Activated CD8-positive, alpha-beta memory T cell treated with anti-CD3 and anti-CD28 coated beads for 24 hours (primary cell): ENCODE measurements around the gene WAPL.

Experiments
- DNase-seq: peaks from one replicate; pipeline ENCODE4 v3.0.0-alpha.2; 2020

WAPL gene

DNA sequence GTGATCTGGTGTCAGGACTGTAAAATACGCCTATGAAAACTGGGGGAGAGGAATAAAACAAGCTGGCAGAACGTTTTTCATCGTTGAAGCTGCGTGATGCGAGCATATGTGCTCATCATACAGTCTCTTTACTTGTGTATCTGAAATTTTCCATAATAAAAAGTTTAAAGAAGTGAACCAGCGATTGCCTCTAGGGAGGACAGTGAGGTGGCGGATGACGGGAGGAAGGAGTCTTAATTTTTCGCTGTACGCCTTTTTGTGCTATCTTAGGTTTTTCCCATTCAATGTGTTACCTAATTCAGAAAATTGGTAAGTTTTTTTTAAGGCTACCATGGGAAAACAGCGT is 891 bp upstream of the WAPL start:
- no peak for DNase-seq

- peak; percentile 74 for DNase-seq
Observed at GRCh38 chr10:86520871-86521677, 518 bp downstream of the WAPL start.

DNA sequence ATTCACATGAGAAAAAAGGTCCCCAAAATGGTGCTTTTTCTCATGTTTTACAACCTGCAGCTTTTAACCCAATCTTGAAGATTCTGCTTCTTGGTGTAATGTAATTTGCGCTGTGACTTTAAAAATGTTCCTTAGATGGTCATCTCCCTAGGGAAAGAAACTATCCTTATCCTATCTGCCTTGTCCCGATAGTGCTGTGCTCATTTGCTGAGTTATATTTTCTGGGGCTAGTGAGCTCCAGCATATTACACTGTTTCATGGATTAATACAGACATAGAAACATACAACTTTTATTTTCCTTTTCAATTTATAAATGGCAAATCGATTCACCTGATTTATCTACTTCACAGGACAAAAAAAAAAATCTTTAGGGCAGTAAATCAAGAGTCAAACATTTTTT is 2.8 kb downstream of the WAPL start:
- no peak for DNase-seq

DNA sequence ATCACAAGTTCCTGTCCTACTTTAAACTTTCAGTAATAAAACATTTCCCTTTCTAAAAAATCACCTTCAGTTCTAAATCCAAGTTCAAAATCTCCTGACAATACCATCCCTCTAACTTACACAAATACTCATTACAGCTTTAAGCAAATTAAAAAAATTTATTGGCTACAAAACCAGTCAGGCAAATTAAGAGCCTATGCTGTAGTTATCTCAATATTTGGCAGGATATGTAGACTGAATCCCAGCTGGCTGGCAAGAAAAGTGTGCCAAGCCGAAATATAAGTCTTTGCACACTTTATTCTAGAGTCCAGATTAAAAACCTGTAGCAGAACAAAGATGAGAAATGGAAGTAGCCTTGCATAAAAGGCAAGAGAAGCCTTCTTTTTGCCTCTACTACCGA is 9.5 kb downstream of the WAPL start:
- no peak for DNase-seq

GRCh38 chr10:86511027-86511865 is 10.3 kb downstream of the WAPL start:
- DNase-seq: no peak

GRCh38 chr10:86509145-86509544 is 12.4 kb downstream of the WAPL start:
- DNase-seq: no peak

- no peak for DNase-seq
Observed at GRCh38 chr10:86508217-86508616, 13.4 kb downstream of the WAPL start.

DNA sequence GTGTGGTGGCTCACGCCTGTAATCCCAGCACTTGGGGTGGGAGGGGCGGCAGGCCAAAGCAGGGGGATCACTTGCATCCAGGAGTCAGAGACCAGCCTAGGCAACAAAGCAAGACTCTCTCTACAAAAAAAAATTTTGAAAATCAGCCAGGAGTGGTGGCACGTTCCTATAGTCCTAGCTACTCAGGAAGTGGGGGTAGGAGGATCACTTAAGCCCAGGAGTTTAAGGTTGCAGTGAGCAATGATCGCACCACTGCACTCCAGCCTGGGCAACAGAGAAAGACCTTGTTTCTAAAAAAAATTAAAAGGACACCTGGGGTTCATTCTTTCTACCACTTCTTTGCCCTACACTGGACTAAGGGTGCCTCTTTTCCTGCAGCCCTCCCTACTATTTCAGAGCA is 15.1 kb downstream of the WAPL start:
- DNase-seq: no peak

DNA sequence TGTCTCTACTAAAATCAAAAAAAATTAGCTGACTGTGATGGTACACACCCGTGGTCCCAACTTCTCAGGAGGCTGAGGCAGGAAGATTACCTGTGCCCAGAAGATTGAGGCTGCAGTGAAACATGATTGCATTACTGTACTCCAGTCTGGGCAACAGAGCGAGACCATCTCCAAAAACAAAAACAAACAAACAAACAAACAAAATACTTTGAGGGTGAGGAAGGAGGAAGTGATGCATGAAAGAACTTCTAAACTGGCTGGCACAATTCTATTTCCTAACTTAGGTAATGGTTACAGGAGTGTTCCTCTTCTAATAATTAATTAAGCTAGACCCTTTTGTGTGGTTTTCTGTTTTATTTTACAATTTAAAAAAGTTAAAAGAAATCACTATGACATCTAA is 15.5 kb downstream of the WAPL start:
- no peak for DNase-seq

GRCh38 chr10:86504510-86504909 is 17.1 kb downstream of the WAPL start:
- DNase-seq: no peak

DNA sequence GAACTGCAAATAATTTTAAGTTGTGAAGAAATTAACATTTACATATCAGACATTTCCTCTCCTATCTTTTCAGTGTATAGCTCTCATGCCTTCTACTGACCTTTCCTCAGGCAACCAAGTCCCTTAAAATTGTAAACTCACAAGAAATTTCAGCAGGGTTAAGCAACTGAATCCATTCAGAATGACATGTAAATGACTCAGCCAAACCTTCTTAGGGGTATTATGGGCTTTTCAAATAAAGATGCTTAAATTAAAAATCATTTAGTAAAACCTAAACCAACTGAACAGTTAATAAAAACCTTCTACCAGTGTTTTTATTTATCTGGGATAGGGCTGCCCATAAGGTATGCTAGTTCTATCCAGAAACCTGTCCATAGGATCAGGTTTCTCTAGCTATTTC is 20.7 kb downstream of the WAPL start:
- no peak for DNase-seq

GRCh38 chr10:86498598-86498997 is 23.0 kb downstream of the WAPL start:
- DNase-seq: no peak

DNA sequence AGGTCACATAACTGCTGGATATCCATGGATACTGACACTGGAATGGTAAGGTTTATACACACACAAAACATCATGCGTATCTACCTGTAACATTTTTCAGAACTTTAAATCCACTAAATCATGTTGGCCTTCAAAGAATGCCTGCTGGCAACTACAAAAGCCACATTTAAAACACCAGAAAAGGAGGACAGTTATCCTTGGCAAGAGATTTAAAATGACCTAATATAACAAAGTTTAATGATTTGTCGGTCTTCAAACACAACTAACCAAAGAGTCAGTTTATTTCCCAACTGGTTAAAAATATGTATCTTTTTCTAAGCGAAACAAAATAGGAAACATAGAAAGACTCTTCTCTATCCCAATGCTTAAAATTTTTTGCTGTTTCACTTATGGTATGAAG is 24.0 kb downstream of the WAPL start:
- DNase-seq: no peak

DNA sequence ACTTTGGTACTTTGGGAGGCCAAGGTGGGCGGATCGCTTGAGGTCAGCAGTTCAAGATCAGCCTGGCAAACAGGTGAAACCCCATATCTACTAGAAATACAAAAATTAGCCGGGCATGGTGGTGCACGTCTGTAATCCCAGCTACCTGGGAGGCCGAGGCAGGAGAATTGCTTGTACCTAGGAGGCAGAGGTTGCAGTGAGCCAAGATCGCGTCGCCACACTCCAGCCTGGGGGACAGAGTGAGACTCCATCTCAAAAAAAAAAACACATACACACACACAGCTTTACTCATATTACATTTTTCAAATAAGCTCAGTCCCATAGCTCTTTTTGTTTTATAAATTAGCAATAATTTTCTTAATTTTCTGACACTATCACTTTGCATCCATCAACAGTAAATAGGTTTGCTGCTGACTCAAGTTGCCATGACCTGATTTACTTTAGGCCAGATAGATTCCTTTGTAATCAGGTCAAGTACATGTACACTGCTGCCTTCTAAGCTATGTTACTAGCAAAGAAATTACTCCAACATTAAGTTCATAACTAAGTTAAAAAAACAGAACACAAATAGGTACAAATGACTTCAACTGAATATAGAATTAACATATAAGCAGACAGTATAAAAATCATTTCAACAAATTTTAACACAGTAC is 31.5 kb downstream of the WAPL start:
- DNase-seq: no peak

DNA sequence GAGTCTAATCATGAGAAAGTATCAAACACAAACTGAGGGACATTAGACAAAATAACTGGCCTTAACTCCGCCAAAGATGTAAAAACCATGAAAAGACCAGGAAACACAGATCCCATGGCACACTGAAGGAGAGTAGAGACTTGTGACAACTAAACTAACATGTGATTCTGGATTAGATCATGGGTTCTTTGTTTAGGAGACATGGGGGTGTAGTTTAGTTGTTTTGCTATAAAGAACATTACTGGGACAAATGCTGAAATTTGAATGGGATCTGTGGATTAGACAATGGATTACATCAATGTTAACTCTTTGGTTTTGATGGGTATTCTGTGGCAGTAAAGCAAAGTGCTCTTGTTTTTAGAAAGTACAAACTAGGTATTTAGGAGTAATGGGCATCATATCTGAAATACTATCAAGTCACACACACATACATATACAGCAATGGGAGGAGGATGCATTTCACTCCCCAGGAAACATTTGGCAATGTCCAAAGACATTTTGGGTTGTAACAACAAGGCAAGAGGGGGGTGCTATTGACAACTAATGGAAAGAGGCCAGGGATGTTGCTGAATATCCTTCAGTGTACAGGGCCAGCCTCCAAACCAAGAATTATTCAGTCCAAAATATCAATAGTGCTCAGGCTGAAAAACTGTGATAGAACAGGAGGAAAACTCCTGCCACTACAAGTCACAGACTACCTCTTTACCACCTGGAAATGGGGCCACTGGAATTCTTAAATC is 32.4 kb downstream of the WAPL start:
- no peak for DNase-seq

DNA sequence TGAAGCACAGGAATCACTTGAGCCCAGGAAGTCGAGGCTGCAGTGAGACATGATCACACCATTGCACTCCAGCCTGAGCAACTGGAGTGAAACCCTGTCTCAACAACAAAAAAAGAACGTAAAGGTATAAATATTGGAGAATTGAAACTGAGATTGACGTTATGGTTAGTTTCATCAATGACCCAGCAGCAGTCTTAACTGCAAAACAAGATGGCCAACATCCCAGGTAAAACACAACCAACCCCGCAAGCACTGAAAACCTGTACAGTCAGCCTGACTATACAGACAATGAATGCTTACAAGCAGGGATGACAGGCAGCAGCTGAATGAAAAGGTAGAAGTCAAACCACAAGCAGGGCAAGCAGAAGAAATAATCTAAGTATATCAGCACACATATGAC is 34.7 kb downstream of the WAPL start:
- no peak for DNase-seq

- DNase-seq: no peak
Observed at GRCh38 chr10:86483664-86484063, 37.9 kb downstream of the WAPL start.

GRCh38 chr10:86481761-86482160 is 39.8 kb downstream of the WAPL start:
- no peak for DNase-seq

GRCh38 chr10:86480571-86480970 is 41.0 kb downstream of the WAPL start:
- no peak for DNase-seq

DNA sequence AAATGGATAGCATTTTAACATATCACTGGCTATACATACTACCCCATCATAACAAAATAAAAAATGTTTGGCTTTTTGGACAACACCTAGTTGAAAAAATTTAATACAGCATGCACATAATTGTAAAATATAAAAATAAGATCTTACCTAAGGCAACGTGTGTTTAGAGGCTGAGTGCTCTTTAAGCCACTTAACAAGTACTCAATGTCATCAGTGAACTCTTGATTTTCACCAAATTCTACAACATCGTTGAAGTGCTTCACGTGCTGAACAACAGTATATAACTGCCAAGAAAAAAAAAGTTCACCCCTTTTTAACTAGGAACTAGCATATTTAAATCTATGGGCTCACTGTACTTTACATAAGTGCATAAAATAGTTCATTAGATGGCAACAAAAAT is 49.5 kb downstream of the WAPL start:
- DNase-seq: no peak

DNA sequence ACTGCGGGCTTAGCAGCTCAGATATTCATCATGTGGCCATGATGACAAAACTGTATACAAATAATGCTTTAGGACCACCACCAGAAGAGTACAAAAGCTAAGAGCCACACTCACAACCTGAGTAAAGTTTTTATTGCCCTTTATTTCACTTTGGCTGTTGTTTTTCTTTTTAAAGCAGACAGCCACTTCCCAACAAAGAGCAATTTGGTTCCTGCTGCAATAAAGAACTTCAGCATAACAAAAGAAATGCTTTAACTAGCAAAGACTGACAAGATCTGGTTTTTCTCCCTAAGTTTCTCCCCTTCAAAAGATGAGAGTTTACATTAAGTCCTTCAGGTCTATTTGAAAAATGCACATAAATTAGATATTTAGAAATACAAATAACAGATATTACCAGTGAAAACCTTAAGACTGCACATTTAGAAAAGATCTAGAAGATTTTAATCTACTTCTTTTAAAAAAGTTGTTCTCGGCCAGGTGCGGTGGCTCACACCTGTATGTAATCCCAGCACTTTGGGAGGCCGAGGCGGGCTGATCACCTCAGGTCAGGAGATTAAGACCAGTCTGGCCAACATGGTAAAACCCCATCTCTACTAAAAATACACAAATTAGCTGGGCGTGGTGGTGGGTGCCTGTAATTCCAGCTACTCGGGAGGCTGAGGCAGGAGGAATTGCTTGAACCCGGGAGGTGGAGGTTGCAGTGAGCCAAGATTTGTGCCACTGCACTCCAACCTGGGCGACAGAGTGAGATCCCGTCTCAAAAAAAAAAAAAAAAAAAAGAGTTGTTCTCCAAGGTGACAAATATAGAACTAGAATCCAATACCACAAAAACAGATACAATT is 59.4 kb downstream of the WAPL start:
- no peak for DNase-seq

- DNase-seq: no peak
Observed at GRCh38 chr10:86451604-86451960, 70.0 kb downstream of the WAPL start.
